Heart left ventricle (tissue), 16 donors: ENCODE measurements around the gene PDE7B. TPM values are rescaled to one million over a fixed set of nuclear protein-coding genes. Genes with fewer than 3 reads are reported as not detected.

Experiments used
- ATAC-seq, 4 donors: fragments of 200-7000 bp; cut with Tn5 transposase; one replicate each; pipeline ENCODE4 v1.9.1; 2020 to 2022; ENCODE audit warnings: moderate library complexity in 4 of 4, mild to moderate bottlenecking in 3 of 4, moderate number of reproducible peaks in 1 of 4
- DNase-seq, 5 donors: peaks; one replicate each; pipeline ENCODE4 v3.0.0-alpha.2; 2020
- H3K27ac ChIP-seq, 12 donors: fragments of 200-600 bp; sonication (generic) in 4 of 12; one replicate each; pipeline versions ENCODE4 v1.5.0 to v1.8.0; 2016 to 2022; ENCODE audit warnings: mild to moderate bottlenecking in 2 of 12
- H3K27me3 ChIP-seq, 9 donors: fragments of 200-600 bp; sonication (generic) in 2 of 9; one replicate each; pipeline versions ENCODE4 v1.5.1 to v1.8.0; 2016 to 2022; ENCODE audit warnings: mild to moderate bottlenecking in 3 of 9
- H3K36me3 ChIP-seq, 9 donors: fragments of 200-600 bp; sonication (generic) in 2 of 9; one replicate each; pipeline versions ENCODE4 v1.5.0 to v1.8.0; 2018 to 2022; ENCODE audit warnings: mild to moderate bottlenecking in 2 of 9
- H3K4me1 ChIP-seq, 12 donors: fragments of 200-600 bp; sonication (generic) in 4 of 12; one replicate each; pipeline versions ENCODE4 v1.5.0 to v1.8.0; 2016 to 2022; ENCODE audit warnings: mild to moderate bottlenecking in 3 of 12
- H3K4me3 ChIP-seq, 12 donors: fragments of 200-600 bp; sonication (generic) in 4 of 12; one replicate each; pipeline versions ENCODE4 v1.5.0 to v1.8.0; 2017 to 2022; ENCODE audit warnings: mild to moderate bottlenecking in 9 of 12, moderate library complexity in 4 of 12
- H3K9me3 ChIP-seq, 12 donors: fragments of 200-600 bp; sonication (generic) in 4 of 12; one replicate each; pipeline versions ENCODE4 v1.5.0 to v1.8.0; 2016 to 2022; ENCODE audit warnings: mild to moderate bottlenecking in 1 of 12
- POLR2A ChIP-seq, 2 donors: fragments of 450-650 bp; IDR thresholded peaks; one replicate each; pipeline ENCODE4 v1.6.1; 2017; ENCODE audit warnings: antibody characterized with exemption in 2 of 2, mild to moderate bottlenecking in 2 of 2, moderate library complexity in 2 of 2
- WGBS, 4 donors: extraction: QIAGEN DNeasy Blood & Tissue Kit in 2 of 4; methylation state at CpG; one replicate each; pipeline versions ENCODE4 v1.1.5 to v1.1.7; 2013 to 2018; 5-methylcytosine and 5-hydroxymethylcytosine counted together
- intact Hi-C, 10 donors: fragments of 100-400 bp; cut with DNase I; formaldehyde crosslinking; loops; one replicate each; pipeline versions ENCODE4 v1.11.1 to v1.14.2; 2022
- polyA plus RNA-seq, 2 donors: library from polyadenylated mRNA; stranded (reverse); fragments of 200-250 nt; gene quantifications; one replicate each; pipeline ENCODE4 v1.2.3, GENCODE V29; 2013
- total RNA-seq, 9 donors: library from RNA; depleted of rRNA in 2 of 9; stranded (reverse); fragments of >200 nt in 2 of 9; fragmentation: NEBNext Ultra II Directional in 3 of 9; extraction: Animal tissue kit (Norgen Biotek cat#: 25700) in 3 of 9; gene quantifications; one replicate each; pipeline versions ENCODE4 v1.1.0 to v1.2.4, GENCODE V29; 2016 to 2023
- TF ChIP-seq, protein P1 (sequence below), 12 donors: fragments of 200-600 bp; sonication (generic) in 4 of 12; IDR thresholded peaks; one replicate each; pipeline versions ENCODE4 v1.5.0 to v1.8.0; 2018 to 2022; ENCODE audit warnings: antibody characterized with exemption in 12 of 12, mild to moderate bottlenecking in 5 of 12
- donor health status: ischemic (EF 13 %, LVEDD 7.1; RV severe dilation, severe dysfunction).
- donor health status: healthy with polysubstance abuse.
- donor health status: DM: no; HTN: yes; CAD: no.
- donor health status: DM: no; HTN: no; CAD: no.
- donor health status: ischemic (EF 25% LVEDD 6.9; RV normal size, moderate dysfunction).
- donor health status: ischemic (EF 25% LVEDD 5.7; RV mildly dilated, moderate dysfunction).
- donor health status: healthy.
- donor health status: DM: yes; HTN: yes; CAD: no.
- donor health status: ischemic (EF 35%, LVEDD 5.7; RV mildly dilated, moderate dysfunction).
- donor health status: nonischemic (EF 11% LVEDD 7.7; RV severe dilation, severe dysfunction).
- donor health status: DM: yes; HTN: yes; CAD: no.
- donor health status: PGD.
- donor health status: ischemic (EF 29% LVEDD 5.4; RV normal size, mild dysfunction).
- donor health status: nonischemic (EF 23%, LVEDD 6.1; RV moderate dilation, normal function).

PDE7B gene
- total and polyA plus RNA-seq, 11 donors = 4.4 to 29.1 (median 9.0) TPM

DNA sequence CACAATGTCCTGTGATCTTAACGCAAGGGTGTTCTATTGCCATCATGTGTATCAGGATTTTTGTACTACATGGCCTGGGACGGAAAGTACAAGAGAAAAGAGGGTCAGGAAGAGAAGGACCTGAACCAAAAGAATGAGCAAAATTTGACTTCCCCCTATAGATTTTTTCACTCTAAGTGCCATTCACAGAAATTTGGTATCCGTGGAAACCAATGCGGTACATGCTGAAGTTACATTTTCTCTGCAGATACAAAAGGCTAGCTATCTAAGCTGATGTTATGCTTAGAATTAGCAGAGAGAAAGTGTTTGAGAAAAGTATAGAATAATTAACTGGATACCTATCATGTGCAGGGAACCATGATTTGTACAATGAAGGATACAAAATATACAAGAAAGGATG is 12.4 kb upstream of the PDE7B start:
- 93 to 97% (median 96%) methylated on average over 4 of the region's 4 CpGs for WGBS, 4 donors
- Histone ChIP-seq H3K36me3 (no peaks in the 10 kb centered on the region), H3K27me3 (peaks cover 0 to 4% (median 0%) of the 10 kb centered on the region in 9 donors), H3K9me3 (peaks cover 0 to 6% (median 0%) of the 10 kb centered on the region in 12 donors), H3K27ac (no peak overlapping the region), H3K4me1 (no peaks in the 10 kb centered on the region), H3K4me3 (no peak overlapping the region)
- intact Hi-C loops = no loop called here
- ATAC-seq (no peak), DNase-seq (no peak)
- no peak for TF ChIP-seq POLR2A (IDR thresholded peaks at IDR 0.05)

GRCh38 chr6:135842618-135843392 is 8.7 kb upstream of the PDE7B start:
- TF ChIP-seq, protein P1, sequence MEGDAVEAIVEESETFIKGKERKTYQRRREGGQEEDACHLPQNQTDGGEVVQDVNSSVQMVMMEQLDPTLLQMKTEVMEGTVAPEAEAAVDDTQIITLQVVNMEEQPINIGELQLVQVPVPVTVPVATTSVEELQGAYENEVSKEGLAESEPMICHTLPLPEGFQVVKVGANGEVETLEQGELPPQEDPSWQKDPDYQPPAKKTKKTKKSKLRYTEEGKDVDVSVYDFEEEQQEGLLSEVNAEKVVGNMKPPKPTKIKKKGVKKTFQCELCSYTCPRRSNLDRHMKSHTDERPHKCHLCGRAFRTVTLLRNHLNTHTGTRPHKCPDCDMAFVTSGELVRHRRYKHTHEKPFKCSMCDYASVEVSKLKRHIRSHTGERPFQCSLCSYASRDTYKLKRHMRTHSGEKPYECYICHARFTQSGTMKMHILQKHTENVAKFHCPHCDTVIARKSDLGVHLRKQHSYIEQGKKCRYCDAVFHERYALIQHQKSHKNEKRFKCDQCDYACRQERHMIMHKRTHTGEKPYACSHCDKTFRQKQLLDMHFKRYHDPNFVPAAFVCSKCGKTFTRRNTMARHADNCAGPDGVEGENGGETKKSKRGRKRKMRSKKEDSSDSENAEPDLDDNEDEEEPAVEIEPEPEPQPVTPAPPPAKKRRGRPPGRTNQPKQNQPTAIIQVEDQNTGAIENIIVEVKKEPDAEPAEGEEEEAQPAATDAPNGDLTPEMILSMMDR (IDR thresholded peaks at IDR 0.05) = no peak
- TF ChIP-seq POLR2A (IDR thresholded peaks at IDR 0.05) = no peak
- no peak for ATAC-seq

GRCh38 chr6:135850882-135851281 is 619 bp upstream of the PDE7B start:
- Histone ChIP-seq H3K4me3 (peak overlapping the region in 4 of 12 donors; percentile 51 to 62 (median 62)), H3K4me1 (peaks cover 0 to 28% (median 10%) of the 10 kb centered on the region in 12 donors), H3K27me3 (no peaks in the 10 kb centered on the region), H3K9me3 (no peaks in the 10 kb centered on the region), H3K27ac (peak overlapping the region in 10 of 12 donors; percentile 32 to 84 (median 64)), H3K36me3 (no peaks in the 10 kb centered on the region)
- 63 to 74% (median 68%) methylated on average over 3 of the region's 3 CpGs for WGBS, 4 donors
- DNase-seq = no peak
- intact Hi-C loops = loop anchor here in 5 of 10 donors (5.0 to 10.0 kb wide), 3 partner anchors 39 to 376 kb away; no protein-coding TSS in a partner anchor
- TF ChIP-seq, protein P1 (IDR thresholded peaks at IDR 0.05) = no peak
- TF ChIP-seq POLR2A (IDR thresholded peaks at IDR 0.05) = no peak
- ATAC-seq = no peak

More at GRCh38 chr6:135842618-135843392, 8.7 kb upstream of the PDE7B start:
- Histone ChIP-seq H3K4me1 (no peaks in the 10 kb centered on the region), H3K27ac (no peak overlapping the region), H3K27me3 (no peaks in the 10 kb centered on the region), H3K4me3 (no peak overlapping the region), H3K36me3 (no peaks in the 10 kb centered on the region), H3K9me3 (peaks cover 0 to 6% (median 0%) of the 10 kb centered on the region in 12 donors)
- intact Hi-C loops = no loop called here
- WGBS, 4 donors = 86 to 92% (median 89%) methylated on average over 6 of the region's 6 CpGs
- no peak for DNase-seq

- Histone ChIP-seq H3K4me1 (peaks cover 0 to 28% (median 10%) of the 10 kb centered on the region in 12 donors), H3K27ac (peak overlapping the region in 10 of 12 donors; percentile 46 to 84 (median 67)), H3K9me3 (no peaks in the 10 kb centered on the region), H3K4me3 (peak overlapping the region; percentile 3 to 62 (median 52)), H3K27me3 (no peaks in the 10 kb centered on the region), H3K36me3 (no peaks in the 10 kb centered on the region)
- DNase-seq (no peak), ATAC-seq (no peak)
- no peak for TF ChIP-seq POLR2A (IDR thresholded peaks at IDR 0.05)
- TF ChIP-seq, protein P1 (IDR thresholded peaks at IDR 0.05) = no peak
- 39 to 49% (median 45%) methylated on average over 1 of the region's 1 CpG for WGBS, 4 donors
- intact Hi-C loops = loop anchor here in 5 of 10 donors (5.0 to 10.0 kb wide), 3 partner anchors 40 to 375 kb away; no protein-coding TSS in a partner anchor
These were observed 1.2 kb downstream of the PDE7B start for GRCh38 chr6:135852746-135853145.
